H1 (cell line): ENCODE measurements around the gene WDR53.

Experiments used
- BCL11A ChIP-seq, 2 experiments: IDR thresholded peaks; one replicate each; pipeline ENCODE4 v1.6.1; 2011; ENCODE audit warnings: low read depth in 2 of 2, low read length in 2 of 2, mild to moderate bottlenecking in 2 of 2
- CTCF ChIP-seq, 3 experiments: IDR thresholded peaks; 1 replicate in 2 of 3; 2 replicates in 1 of 3; pipeline versions ENCODE4 v1.5.1 to v1.6.1; 2011; ENCODE audit warnings: low read length in 3 of 3, mild to moderate bottlenecking in 3 of 3, inconsistent platforms in 2 of 3, low read depth in 1 of 3, moderate library complexity in 1 of 3; ENCODE audit not compliant: insufficient read depth in 1 of 3; ENCODE audit errors: control extremely low read depth in 1 of 3
- EGR1 ChIP-seq: IDR thresholded peaks from 2 replicates; pipeline ENCODE4 v1.6.1; 2011; ENCODE audit warnings: low read depth, low read length, borderline replicate concordance
- MAX ChIP-seq: IDR thresholded peaks from 2 replicates; pipeline ENCODE4 v1.6.1; 2012; ENCODE audit warnings: inconsistent platforms
- POLR2A ChIP-seq, 2 experiments: IDR thresholded peaks; 1 replicate in 1 of 2; 2 replicates in 1 of 2; pipeline ENCODE4 v1.6.1; 2011; ENCODE audit warnings: low read depth in 2 of 2, low read length in 2 of 2, mild to moderate bottlenecking in 2 of 2; ENCODE audit errors: control extremely low read depth in 1 of 2
- POU5F1 ChIP-seq: IDR thresholded peaks from 2 replicates; pipeline ENCODE4 v1.6.1; 2011; ENCODE audit warnings: low read depth, mild to moderate bottlenecking, low read length, moderate library complexity
- RAD21 ChIP-seq, 2 experiments: IDR thresholded peaks in 1 of 2; conservative IDR thresholded peaks in 1 of 2; 2 replicates each; pipeline ENCODE4 v1.6.1; 2011; ENCODE audit warnings: low read depth in 2 of 2, low read length in 2 of 2, improper control_type of control experiment in 1 of 2, inconsistent platforms in 1 of 2, mild to moderate bottlenecking in 1 of 2, moderate library complexity in 1 of 2

- TF ChIP-seq POLR2A (IDR thresholded peaks at IDR 0.05; ENCODE audit: control extremely low read depth in 1 of 2, low read depth in 2 of 2, low read length in 2 of 2): no peak
- no peak for TF ChIP-seq CTCF (IDR thresholded peaks at IDR 0.05; ENCODE audit: control extremely low read depth in 1 of 3, insufficient read depth in 1 of 3, low read depth in 1 of 3, low read length in 3 of 3)
- TF ChIP-seq MAX: no peak
- no peak for TF ChIP-seq RAD21 (IDR thresholded peaks at IDR 0.05 in 1 of 2, conservative IDR thresholded peaks at IDR 0.05 in 1 of 2; ENCODE audit: low read depth in 2 of 2, low read length in 2 of 2)
- TF ChIP-seq EGR1: no peak
- no peak for TF ChIP-seq BCL11A (IDR thresholded peaks at IDR 0.05; ENCODE audit: low read depth in 2 of 2, low read length in 2 of 2)
- no peak for TF ChIP-seq POU5F1
Observed at GRCh38 chr3:196555295-196555694, 13.1 kb downstream of the WDR53 start.
